GM18868 (cell line): Measurements from ENCODE around the gene FAM20C.
"Not testable (repeated sequence)": the region's sequence is repeated elsewhere in the genome, so short reads cannot be mapped to it uniquely, and the experiment has no call there.

Experiments
- ATAC-seq: cut with Tn5 transposase; IDR thresholded peaks from one replicate; pipeline ENCODE4 v1.9.1; 2021; ENCODE audit warnings: mild to moderate bottlenecking, moderate library complexity; ENCODE audit not compliant: unreplicated experiment

The FAM20C gene

GRCh38 chr7:190196-190595, 2.2 kb upstream of the FAM20C start:
- ATAC-seq: no peak

DNA sequence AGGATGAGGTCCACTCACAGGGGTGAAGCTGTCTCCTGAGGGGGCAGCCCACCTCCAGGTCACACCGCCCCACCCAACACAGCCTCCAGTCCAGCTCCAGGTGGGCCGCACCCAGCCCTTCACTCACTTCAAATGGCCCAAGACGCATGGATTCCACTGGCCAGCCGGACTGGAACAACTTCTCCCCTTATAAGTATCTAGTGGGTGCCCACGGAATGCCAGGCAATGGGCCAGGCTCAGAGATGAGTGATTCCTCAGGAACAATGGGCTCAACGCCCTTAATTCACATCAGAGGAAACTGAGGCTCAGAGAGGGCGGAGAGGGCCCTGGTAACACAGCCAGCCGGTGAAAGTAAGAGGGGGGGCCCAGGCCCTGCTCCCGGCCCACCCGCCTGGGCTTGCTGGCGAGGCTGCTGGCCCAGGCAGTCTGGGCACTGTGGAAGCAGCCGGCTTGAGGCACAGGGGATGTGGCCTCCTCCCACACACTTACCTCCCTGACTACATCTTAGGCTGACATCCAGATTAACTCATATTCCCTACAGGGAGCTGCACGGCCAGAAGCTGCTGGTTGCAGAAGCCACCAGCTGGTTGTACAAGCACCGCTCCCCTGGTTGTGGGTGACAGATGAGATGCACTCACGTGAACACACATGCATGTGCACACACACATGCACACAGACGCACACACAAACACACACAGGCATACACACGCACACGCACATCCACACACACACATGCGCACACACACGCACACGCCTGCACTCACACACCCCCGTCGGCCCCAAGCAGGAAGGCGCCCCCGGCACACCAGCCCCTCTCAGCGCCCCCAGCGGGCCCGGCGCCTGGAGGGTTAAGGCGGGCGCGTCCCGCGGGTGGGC, 1.0 kb upstream of the FAM20C start:
- no peak for ATAC-seq

DNA sequence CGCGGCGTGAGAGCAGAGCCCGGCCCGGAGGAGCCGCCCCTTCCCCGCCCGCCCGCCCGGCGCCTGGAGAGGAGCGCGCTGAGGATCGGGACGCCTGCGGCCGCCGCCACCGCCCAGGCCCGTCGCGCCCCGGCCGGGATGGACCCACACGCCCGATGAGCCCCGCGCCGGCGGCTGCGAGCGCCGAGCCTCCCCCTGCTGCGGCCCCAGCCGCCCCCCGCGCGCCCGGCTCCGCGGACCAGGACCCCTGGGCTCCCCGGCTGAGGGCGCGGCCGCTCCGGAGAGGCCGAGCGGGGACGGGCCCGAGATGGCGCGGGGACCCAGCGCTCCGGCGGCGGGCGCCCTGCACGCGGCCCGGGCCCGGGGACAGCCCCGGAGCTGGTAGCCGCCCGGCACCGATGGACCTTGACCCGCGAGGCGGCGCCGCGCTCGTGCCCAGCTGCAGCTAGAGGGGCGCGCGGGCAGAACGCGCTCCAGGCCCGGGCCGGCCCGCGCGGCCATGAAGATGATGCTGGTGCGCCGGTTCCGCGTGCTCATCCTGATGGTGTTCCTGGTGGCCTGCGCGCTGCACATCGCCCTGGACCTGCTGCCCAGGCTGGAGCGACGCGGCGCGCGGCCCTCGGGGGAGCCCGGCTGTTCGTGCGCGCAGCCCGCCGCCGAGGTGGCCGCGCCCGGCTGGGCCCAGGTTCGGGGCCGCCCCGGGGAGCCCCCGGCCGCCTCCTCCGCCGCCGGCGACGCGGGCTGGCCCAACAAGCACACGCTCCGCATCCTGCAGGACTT, 520 bp downstream of the FAM20C start:
- ATAC-seq: no peak

GRCh38 chr7:193481-194251, 1.3 kb downstream of the FAM20C start:
- no peak for ATAC-seq

- no peak for ATAC-seq
Observed at GRCh38 chr7:194252-195009, 2.1 kb downstream of the FAM20C start.

DNA sequence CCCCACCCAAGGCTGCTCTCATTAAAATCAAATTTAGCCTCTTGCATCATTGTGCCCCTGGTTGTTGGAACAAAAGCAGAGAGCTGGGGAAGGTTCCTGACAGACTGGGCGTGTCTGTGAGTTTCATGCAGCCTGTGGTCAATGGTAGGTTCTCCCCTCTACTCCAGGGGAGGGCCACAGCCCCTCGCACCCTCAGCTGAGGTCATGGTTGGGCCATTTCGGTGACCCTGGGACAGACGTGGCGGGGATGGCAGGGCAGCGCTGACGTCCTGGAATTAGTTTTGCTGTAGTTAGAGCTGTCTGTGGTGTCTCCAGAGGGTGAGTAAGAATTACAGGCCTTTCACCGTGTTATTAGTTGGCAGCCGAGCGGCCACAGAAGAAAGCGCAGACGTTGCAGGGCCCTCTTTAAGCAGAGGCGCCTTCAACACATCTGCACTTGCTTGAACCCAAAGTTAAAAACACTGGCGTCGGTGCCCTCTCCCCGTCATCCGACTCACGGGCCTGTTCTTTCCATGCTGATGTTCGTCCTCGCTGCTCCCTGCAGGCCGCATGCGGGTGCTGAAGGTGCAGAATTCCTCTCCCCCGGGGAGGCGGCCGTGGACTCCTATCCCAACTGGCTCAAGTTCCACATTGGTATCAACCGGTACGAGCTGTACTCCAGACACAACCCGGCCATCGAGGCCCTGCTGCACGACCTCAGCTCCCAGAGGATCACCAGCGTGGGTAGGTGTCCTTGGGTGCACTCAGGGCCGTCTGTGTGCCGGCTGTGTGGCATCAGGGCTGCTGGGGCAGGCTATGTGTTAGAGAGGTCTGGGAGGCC, 2.8 kb downstream of the FAM20C start:
- ATAC-seq: no peak

DNA sequence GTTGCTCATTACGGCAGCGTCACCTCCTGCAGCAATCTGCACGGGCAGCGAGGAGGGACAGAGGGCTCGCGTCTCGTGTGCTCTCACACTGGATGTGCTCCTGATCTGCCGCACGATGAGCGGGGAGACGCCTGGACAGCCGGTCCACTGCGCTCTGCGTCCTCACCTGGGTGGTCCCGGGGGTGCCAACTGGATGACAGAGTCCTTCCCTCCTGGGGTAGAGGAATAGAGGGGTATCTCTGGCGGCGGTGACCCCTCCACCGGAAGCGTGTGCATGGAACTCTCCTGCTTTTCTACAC, 3.4 kb downstream of the FAM20C start:
- ATAC-seq: no peak

DNA sequence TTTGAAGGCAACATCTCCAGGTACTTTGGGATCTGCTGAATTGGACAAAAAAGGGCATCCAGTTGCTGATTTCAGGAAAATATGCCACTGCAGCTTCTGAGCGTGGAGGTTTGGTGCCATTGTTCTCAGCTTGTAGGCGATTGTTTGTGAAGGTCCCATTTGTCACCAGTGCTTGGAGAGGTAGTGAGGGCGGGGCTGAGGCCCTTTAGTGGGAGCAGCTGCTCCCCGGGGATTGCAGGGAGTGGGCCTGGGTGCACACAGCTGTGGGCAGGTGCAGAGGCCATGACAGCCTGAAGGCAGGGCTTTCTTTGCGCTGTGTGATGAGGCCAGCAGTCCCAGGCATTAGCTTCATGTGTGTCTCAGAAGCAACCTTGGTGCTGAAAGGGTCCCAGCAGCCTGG, 3.9 kb downstream of the FAM20C start:
- no peak for ATAC-seq

DNA sequence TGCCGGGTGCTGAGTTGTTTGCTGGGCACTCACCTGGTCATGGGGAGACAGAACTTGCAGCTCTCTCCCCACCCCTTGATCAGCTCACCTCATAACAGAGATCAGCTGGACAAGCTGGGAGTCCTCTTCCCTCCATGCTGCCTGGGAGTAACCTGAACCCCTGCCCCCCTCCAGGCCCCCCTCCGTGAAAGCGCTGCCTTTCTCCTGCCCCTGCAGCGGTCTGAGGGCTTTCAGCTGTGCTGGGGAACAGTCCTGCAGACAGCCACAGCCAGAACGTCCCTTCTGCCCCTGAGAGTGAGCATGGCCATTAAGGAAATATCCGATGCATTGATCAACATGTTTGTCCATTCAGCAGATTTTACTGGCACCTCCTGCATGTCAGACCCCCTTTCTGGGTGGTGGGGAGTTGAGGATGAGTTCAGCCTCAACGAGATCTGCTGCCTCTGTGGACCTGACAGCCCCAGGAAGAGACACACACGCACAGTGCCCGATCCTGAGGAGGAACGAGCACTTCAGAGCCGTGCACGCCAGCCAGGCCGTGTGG, 4.5 kb downstream of the FAM20C start:
- ATAC-seq: no peak

DNA sequence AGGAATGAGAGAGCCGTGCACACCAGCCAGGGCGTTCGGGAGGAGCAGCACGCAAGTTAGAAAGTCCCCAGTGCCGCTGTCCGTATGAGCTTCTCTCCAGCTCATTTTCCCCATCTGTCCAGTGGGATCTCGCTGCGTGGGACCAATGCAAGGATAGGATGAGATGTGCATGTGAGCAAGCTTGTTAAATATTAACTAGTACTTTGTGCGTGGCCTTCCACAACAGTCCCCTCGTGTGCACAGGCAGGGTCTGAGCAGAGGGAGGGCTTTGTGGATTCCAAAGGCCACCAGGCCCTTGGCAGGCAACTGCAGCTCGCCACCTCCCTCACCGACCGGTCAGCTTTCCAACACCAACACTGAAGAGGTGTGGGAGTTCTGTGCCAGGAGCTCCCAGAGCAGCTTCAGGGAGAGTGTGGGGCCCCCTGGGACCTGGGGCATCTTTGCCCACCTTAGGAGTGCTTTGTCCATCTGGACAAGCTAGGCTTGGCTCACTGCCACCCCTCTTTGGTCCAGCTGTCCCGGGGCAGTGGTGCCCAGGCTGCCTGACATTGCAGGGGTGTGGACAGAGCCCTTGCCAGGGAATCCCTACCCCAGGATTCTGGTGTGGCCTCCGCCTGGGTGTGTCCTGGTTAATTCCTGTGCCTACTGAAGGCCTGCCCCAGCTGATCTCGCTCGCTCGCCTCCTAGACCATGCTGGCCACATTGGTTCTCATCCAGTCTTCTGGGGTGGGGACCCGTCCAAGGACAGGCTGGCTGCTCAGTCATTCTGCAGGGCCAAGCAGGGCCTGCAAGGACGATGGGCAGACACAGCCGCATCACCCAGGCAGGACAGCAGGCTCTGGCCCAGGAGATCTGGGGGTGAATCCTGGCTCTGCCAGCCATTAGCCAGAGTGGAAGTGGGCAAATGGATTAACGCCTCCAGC, 5.3 kb downstream of the FAM20C start:
- ATAC-seq: no peak

- no peak for ATAC-seq
Observed at GRCh38 chr7:199483-200249, 7.3 kb downstream of the FAM20C start.

DNA sequence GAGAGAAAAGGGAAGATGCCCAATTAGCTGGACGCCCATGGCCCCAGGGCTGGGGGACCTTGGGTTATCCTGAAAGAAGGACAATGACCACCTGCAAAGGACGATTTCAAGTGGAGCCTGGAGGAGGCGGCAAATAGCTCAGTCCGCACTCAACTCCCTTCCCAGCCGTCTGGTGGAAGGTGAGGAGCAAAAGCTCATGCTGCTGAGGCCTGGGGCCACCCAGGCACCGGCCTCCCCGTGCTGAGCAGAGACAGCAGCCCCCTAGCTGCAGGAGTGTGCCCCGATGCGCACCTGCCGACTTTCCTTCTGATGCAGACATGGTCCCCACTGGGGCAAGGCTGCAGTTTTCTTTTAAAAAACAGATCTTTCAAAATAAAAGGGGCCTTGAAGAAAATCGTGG, 7.9 kb downstream of the FAM20C start:
- ATAC-seq: no peak

DNA sequence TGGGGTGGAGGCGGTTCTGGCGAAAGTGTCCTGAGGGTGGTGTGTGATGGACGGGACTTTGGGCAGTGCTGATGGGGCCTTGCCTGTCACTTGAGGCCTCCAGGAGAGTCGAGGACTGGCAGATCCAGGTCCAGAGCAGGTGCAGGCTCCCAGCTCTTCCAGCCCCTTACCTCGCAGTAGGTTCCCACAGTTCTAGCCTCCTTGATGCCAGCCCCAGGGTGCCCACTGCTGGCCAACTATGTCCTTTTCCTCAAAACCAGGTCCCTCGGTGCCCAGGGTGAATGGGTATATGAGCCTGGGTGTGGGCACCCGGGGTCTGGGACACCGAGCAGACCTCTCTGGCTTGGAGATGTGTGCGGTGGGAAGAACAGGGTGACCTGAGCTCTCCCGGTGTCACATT, 8.3 kb downstream of the FAM20C start:
- ATAC-seq: no peak

- ATAC-seq: no peak
Observed at GRCh38 chr7:204326-204725, 12.0 kb downstream of the FAM20C start.

DNA sequence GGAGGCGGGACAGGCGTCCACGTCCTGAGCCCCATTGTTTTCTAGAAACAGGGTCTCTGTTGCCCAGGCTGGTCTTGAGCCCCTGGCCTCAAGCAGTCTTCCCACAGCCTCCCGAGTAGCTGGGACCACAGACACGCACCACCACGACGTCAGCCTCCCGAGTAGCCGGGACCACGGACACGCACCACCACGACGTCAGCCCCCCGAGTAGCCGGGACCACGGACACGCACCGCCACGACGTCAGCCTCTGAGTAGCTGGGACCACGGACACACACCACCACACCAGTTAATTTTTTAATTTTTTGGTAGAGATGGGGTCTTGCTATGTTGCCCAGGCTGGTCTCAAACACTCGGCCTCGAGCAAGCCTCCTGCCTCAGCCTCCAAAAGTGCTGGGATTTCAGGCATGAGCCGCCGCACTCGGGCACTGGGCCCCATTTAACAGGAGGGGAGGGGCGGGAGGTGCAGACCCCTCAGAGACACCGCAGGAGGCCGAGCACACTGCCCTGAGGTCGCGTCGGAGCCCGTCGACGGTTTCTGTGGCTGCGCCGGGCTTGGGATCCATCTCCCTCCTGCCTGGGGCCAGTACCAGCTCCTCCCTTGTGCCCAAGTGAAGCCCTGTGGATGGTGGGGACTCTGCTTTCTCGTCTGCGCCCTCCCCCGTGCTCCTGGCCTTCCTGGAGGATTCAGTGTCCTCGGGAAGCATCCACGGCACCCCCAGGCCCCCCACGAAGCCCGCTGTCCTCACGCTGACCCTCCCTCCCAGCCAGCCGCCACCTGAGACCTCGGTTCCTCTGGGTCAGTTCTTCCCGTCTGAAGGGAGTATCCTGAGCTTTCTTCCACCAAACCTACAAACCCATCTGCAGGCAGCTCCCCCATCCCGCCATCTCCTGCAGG, 13.0 kb downstream of the FAM20C start:
- ATAC-seq: no peak

DNA sequence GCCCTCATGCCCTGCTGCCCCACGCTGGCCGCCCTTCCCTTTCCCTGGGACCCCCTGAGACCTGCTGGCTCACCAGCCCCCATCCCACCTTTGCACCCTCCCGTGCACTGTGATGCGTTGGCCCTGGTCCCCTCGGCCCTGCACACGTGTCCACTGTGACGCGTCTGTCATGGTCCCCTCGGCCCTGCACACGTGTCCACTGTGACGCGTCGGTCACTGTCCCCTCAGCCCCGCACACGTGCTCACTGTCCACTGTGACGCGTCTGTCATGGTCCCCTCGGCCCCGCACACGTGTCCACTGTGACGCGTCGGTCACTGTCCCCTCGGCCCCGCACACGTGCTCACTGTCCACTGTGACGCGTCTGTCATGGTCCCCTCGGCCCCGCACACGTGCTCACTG, 14.0 kb downstream of the FAM20C start:
- not testable (repeated sequence) for ATAC-seq
